GM12864 (cell line): ENCODE results near the gene RAP1GAP2.

Source experiments
- DNase-seq: peaks from one replicate; pipeline ENCODE4 v3.0.0-alpha.2; 2011; ENCODE audit warnings: low read depth
- H3K4me3 ChIP-seq: 2 replicates; pipeline ENCODE4 v1.5.1; 2011; ENCODE audit warnings: mild to moderate bottlenecking, low read depth, low read length, control low read depth
- TF ChIP-seq, protein P1 (sequence below): IDR thresholded peaks from 2 replicates; pipeline ENCODE4 v1.5.1; 2011; ENCODE audit warnings: low read depth, mild to moderate bottlenecking, moderate library complexity, low read length, control low read depth, inconsistent platforms; ENCODE audit errors: missing control alignments

RAP1GAP2 gene

DNA sequence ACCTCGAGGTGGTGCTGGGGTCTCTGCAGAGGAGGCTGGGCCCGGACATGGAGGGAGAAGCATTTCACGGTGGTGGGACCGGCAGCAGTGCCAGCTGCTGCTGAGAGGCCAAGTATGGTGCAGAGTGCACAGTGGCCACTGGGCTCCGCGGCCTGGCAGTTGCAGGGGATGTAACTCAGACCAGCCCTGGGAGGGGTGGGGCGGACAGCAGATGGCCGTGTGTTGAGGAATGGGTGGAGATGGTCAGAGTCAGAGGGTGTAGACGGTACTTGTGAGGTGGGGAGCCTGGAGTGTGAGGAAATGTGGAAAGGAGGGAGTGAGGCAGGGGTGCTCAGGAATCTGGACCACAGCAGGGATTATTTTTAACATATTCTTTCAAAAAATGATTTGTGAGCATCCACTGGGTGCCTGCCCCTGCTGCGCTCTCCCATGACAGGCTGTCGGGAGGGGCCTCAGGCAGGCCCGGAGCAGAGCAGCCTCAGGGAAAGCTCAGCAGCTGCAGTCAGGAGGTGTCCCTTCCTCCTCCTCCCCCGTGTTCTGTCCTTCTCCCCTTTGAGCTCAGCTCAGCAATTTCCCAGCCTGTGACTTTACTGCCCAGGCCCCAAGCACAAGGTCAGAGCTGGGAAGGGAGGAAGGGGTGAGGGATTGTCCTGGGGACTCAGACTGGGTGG, 113.1 kb downstream of the RAP1GAP2 start:
- TF ChIP-seq, protein P1, sequence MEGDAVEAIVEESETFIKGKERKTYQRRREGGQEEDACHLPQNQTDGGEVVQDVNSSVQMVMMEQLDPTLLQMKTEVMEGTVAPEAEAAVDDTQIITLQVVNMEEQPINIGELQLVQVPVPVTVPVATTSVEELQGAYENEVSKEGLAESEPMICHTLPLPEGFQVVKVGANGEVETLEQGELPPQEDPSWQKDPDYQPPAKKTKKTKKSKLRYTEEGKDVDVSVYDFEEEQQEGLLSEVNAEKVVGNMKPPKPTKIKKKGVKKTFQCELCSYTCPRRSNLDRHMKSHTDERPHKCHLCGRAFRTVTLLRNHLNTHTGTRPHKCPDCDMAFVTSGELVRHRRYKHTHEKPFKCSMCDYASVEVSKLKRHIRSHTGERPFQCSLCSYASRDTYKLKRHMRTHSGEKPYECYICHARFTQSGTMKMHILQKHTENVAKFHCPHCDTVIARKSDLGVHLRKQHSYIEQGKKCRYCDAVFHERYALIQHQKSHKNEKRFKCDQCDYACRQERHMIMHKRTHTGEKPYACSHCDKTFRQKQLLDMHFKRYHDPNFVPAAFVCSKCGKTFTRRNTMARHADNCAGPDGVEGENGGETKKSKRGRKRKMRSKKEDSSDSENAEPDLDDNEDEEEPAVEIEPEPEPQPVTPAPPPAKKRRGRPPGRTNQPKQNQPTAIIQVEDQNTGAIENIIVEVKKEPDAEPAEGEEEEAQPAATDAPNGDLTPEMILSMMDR, result no peak
- no peak for DNase-seq
- H3K4me3 ChIP-seq, result no peak overlapping the region

GRCh38 chr17:2909846-2910234, 113.6 kb downstream of the RAP1GAP2 start:
- TF ChIP-seq, protein P1, result no peak
- no peak overlapping the region for H3K4me3 ChIP-seq
- DNase-seq, result no peak

- TF ChIP-seq, protein P1, result no peak
- no peak overlapping the region for H3K4me3 ChIP-seq
- DNase-seq, result no peak
These were observed 115.0 kb downstream of the RAP1GAP2 start for GRCh38 chr17:2911035-2911754.

- TF ChIP-seq, protein P1, result no peak
These were observed 115.5 kb downstream of the RAP1GAP2 start for GRCh38 chr17:2911755-2912111.

GRCh38 chr17:2912754-2913153, 116.5 kb downstream of the RAP1GAP2 start:
- no peak overlapping the region for H3K4me3 ChIP-seq
- DNase-seq, result no peak
- TF ChIP-seq, protein P1, result no peak

More at GRCh38 chr17:2911755-2912111, 115.5 kb downstream of the RAP1GAP2 start:
- DNase-seq, result no peak
- H3K4me3 ChIP-seq, result no peak overlapping the region

DNA sequence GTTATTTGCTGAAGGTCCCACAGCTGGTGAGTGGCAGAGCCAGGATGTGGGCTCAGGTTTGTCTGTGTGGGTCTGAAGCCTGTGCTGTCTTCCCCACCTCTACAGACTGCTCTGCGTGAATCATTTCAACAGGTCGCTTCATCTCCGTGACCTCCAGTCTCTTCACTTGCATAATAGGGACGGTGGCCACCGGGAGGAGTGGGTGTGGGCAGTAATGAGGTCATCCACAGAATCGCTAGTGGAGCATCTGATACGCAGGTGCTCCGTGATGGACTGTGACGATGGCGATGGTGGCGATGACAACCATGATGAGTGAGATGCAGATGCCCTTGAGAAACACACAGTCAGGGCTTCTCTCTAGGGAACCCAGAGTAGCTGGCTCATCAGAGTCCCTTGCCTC, 120.2 kb downstream of the RAP1GAP2 start:
- H3K4me3 ChIP-seq, result no peak overlapping the region
- TF ChIP-seq, protein P1, result no peak
- no peak for DNase-seq
